ENCODE data around the gene ZNF277.

DNA sequence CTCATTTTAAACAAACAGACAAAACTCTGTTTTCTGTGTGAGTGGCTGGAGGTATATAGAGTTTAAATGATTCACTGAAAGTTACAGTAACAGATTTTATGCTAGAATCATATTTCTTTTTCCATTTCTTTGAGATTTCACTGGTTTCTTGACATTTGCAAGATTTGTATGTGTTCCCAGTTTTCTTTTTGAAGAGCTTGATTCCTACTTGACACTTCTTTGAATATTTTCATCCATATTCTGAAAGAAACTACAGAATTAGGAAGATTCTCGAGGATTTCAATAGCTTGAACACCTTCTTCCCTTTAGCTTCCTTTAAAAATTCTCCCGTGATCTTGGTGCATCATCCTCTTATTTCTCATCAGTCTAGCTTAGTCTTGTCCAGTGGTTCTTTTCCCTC is 93.6 kb downstream of the ZNF277 start:
- TF ChIP-seq EZH2 (IDR thresholded peaks at IDR 0.05; ENCODE audit: borderline replicate concordance) (no peak), CTCF (IDR thresholded peaks at IDR 0.05; ENCODE audit: poor library complexity) (no peak)

Data from hepatocyte (in vitro differentiated cells).